ENCODE measurements around the gene SARM1.

DNA sequence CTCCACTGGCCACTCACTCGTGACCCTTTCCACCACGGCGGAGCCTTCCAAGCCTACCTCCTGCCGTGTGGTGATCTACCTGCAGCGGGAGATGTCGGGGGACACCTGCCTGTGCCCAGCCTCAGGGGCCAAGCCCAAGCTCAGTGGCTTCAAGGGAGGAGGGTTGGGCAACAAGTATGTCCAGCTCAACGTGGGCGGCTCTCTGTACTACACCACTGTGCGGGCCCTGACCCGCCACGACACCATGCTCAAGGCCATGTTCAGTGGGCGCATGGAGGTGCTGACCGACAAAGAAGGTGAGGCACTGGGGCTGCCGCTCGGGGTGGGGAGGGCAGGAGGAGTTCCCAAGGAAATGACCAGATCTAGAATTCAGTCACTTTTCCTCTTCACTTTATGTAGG is 32.1 kb upstream of the SARM1 start:
- no peak for TF ChIP-seq EP300 (IDR thresholded peaks at IDR 0.05; ENCODE audit: borderline replicate concordance in 1 of 2, low read depth in 1 of 2, low read length in 1 of 2)
- no peak for TF ChIP-seq RFX5 (IDR thresholded peaks at IDR 0.05; ENCODE audit: low read length)
- no peak for TF ChIP-seq TCF12 (IDR thresholded peaks at IDR 0.05)
- TF ChIP-seq FOXM1 (IDR thresholded peaks at IDR 0.05; ENCODE audit: low read depth), result no peak
- TF ChIP-seq, protein P1, sequence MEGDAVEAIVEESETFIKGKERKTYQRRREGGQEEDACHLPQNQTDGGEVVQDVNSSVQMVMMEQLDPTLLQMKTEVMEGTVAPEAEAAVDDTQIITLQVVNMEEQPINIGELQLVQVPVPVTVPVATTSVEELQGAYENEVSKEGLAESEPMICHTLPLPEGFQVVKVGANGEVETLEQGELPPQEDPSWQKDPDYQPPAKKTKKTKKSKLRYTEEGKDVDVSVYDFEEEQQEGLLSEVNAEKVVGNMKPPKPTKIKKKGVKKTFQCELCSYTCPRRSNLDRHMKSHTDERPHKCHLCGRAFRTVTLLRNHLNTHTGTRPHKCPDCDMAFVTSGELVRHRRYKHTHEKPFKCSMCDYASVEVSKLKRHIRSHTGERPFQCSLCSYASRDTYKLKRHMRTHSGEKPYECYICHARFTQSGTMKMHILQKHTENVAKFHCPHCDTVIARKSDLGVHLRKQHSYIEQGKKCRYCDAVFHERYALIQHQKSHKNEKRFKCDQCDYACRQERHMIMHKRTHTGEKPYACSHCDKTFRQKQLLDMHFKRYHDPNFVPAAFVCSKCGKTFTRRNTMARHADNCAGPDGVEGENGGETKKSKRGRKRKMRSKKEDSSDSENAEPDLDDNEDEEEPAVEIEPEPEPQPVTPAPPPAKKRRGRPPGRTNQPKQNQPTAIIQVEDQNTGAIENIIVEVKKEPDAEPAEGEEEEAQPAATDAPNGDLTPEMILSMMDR (IDR thresholded peaks at IDR 0.05), result no peak
- no peak for TF ChIP-seq RXRA (IDR thresholded peaks at IDR 0.05; ENCODE audit: borderline replicate concordance, low read depth)
